CD8-positive, alpha-beta memory T cell (primary cell): ENCODE data around the gene GTF2B. TPM values are rescaled to one million over a fixed set of nuclear protein-coding genes. Genes with fewer than 3 reads are reported as not detected.
"Not testable (repeated sequence)": the region's sequence is repeated elsewhere in the genome, so short reads cannot be mapped to it uniquely, and the experiment has no call there.

Experiments
- CTCF ChIA-PET: fragments of 350-600 bp; sonication (Branson Sonifier 250); formaldehyde crosslinking; loops from one replicate; lab custom pipeline; 2021; ENCODE audit warnings: antibody characterized with exemption; lab: Charles Lee
- POLR2A ChIA-PET: fragments of 350-600 bp; sonication (Branson Sonifier 250); formaldehyde crosslinking; loops from one replicate; lab custom pipeline; 2021; ENCODE audit warnings: antibody characterized with exemption; lab: Charles Lee
- DNase-seq, 5 donors: peaks; one replicate each; pipeline versions ENCODE4 v3.0.0 to v3.0.0-alpha.2; 2020 to 2022; ENCODE audit warnings: mixed read lengths in 1 of 5
- H3K27ac ChIP-seq: one replicate; pipeline ENCODE4 v1.7.0; 2013; ENCODE audit warnings: low read depth, mild to moderate bottlenecking, low read length, moderate library complexity
- H3K27me3 ChIP-seq: 2 replicates; pipeline ENCODE4 v1.7.0; 2013; ENCODE audit warnings: low read length, mild to moderate bottlenecking; ENCODE audit not compliant: insufficient read depth, poor library complexity, severe bottlenecking
- H3K36me3 ChIP-seq: 2 replicates; pipeline ENCODE4 v1.7.0; 2013; ENCODE audit warnings: mild to moderate bottlenecking, low read length, moderate library complexity; ENCODE audit not compliant: insufficient read depth
- H3K4me1 ChIP-seq: 2 replicates; pipeline ENCODE4 v1.7.0; 2013; ENCODE audit warnings: mild to moderate bottlenecking, low read length, moderate library complexity; ENCODE audit not compliant: insufficient read depth
- H3K4me3 ChIP-seq: 2 replicates; pipeline ENCODE4 v1.7.0; 2013; ENCODE audit warnings: mild to moderate bottlenecking, low read length
- H3K9me3 ChIP-seq: 2 replicates; pipeline ENCODE4 v1.7.0; 2013; ENCODE audit warnings: mild to moderate bottlenecking, low read length
- H3K27ac Mint-ChIP-seq, 8 donors: one replicate each; pipeline ENCODE4 v1.8.0; 2020 to 2021; ENCODE audit warnings: mixed read lengths in 8 of 8, mild to moderate bottlenecking in 6 of 8, inconsistent platforms in 3 of 8, moderate library complexity in 3 of 8
- H3K27me3 Mint-ChIP-seq, 2 donors: one replicate each; pipeline ENCODE4 v1.8.0; 2020 to 2021; ENCODE audit warnings: mixed read lengths in 2 of 2, mild to moderate bottlenecking in 1 of 2, moderate library complexity in 1 of 2
- H3K36me3 Mint-ChIP-seq, 3 donors: one replicate each; pipeline ENCODE4 v1.8.0; 2020 to 2021; ENCODE audit warnings: mixed read lengths in 3 of 3, inconsistent platforms in 1 of 3, mild to moderate bottlenecking in 1 of 3
- H3K4me1 Mint-ChIP-seq, 3 donors: one replicate each; pipeline ENCODE4 v1.8.0; 2020 to 2021; ENCODE audit warnings: mixed read lengths in 3 of 3, inconsistent platforms in 1 of 3, mild to moderate bottlenecking in 1 of 3
- H3K4me3 Mint-ChIP-seq, 7 donors: one replicate each; pipeline ENCODE4 v1.8.0; 2020 to 2021; ENCODE audit warnings: mixed read lengths in 7 of 7, mild to moderate bottlenecking in 6 of 7, moderate library complexity in 4 of 7, inconsistent platforms in 2 of 7
- H3K9me3 Mint-ChIP-seq, 5 donors: one replicate each; pipeline ENCODE4 v1.8.0; 2020 to 2022; ENCODE audit warnings: mixed read lengths in 5 of 5, mild to moderate bottlenecking in 3 of 5, moderate library complexity in 2 of 5, inconsistent platforms in 1 of 5
- polyA plus RNA-seq: library from polyadenylated mRNA; unstranded; fragments of 300-500 nt; fragmentation: Illumina TruSeq; gene quantifications from one replicate; pipeline ENCODE4 v1.2.3, GENCODE V29; 2021
- total RNA-seq, 2 experiments: library from RNA; stranded (reverse); gene quantifications; one replicate each; pipeline ENCODE4 v1.2.3, GENCODE V29; 2021

The GTF2B gene, protein sequence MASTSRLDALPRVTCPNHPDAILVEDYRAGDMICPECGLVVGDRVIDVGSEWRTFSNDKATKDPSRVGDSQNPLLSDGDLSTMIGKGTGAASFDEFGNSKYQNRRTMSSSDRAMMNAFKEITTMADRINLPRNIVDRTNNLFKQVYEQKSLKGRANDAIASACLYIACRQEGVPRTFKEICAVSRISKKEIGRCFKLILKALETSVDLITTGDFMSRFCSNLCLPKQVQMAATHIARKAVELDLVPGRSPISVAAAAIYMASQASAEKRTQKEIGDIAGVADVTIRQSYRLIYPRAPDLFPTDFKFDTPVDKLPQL
- total RNA-seq: 10 to 100 TPM; 39.9 to 40.7 TPM
- 49.9 TPM for polyA plus RNA-seq

DNA sequence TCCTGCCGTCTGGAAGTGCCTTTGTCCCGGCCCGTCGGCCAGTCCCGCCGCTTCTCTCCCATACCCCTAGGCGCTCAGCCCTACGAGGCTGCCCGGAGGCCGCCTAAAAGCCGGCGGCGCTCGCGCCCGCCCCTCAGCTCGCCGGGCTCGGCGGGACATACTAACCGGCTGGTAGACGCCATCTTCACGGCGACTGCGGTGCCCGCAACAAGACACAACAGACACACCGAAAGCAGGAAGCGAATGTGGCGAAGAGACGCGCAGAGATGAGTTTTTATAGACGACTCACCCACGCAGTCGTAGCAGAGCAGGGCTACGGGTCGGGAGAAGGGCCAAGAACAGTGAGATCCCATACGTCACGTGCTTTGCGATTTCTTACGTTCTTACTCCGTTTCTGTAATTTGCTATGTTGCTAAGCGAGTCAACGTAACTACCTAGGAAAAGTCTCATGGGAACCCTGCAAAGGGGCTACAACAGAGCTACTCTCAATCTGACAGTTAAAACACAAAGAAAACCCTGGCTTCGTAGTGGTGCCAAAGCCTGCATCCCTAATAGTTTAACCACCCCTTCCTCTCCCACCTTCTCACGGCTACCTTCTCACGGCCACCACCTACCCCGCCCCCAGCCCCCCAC is at the start of gene GTF2B:
Gene GTF2B, minus strand, starts transcription at position 250 of the 633 bp plus-strand sequence. Its CDS starts 68 bp downstream, at position 182.
- peaks cover 45 to 55% (median 50%) of the 10 kb centered on the region in 3 donors for H3K4me1 Mint-ChIP-seq
- POLR2A ChIA-PET: interaction anchor here (1.0 to 2.0 kb wide), 3 partner anchors 9 to 207 kb away, joined by 3 to 16 read pairs (median 3); partner anchors contain the start of gene PKN2
- peaks cover 0 to 4% of the 10 kb centered on the region in 2 donors for H3K27me3 Mint-ChIP-seq
- CTCF ChIA-PET: interaction anchor here (1.5 kb wide), 1 partner anchor 14 kb away, joined by 4 read pairs; no protein-coding TSS in a partner anchor
- H3K4me3 Mint-ChIP-seq: peak within 1 kb of the TSS; percentile 94 to 99 (median 98)
- H3K4me1 ChIP-seq: peaks cover 36% of the 10 kb centered on the region
- peaks cover 0 to 27% (median 0%) of the 10 kb centered on the region in 3 donors for H3K36me3 Mint-ChIP-seq
- peak within 1 kb of the TSS; percentile 89 to 99 (median 98) for H3K27ac Mint-ChIP-seq
- peak; percentile 88 to 97 (median 94) for DNase-seq
- no peaks in the 10 kb centered on the region for H3K9me3 ChIP-seq
- H3K4me3 ChIP-seq: peak within 1 kb of the TSS; percentile 81
- H3K9me3 Mint-ChIP-seq: no peaks in the 10 kb centered on the region
- H3K27me3 ChIP-seq: no peaks in the 10 kb centered on the region
- H3K27ac ChIP-seq: peak within 1 kb of the TSS; percentile 93
- no peaks in the 10 kb centered on the region for H3K36me3 ChIP-seq

DNA sequence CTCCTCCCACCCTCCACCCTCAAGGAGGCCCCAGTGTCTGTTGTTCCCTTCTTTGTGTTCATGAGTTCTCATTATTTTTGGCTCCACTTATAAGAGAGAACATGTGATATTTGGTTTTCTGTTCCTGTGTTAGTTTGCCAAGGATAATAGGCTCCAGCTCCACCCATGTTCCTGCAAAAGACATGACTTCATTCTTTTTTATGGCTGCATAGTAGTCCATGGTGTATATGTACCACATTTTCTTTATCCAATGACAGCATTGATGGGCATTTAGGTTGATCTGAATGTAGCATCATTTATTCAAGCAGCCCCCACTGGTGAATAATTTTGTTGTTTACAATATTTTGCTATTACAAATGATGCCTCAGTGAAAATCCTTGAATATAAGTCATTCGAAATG is 47.2 kb upstream of the GTF2B start:
- H3K4me1 ChIP-seq, H3K4me1 Mint-ChIP-seq, H3K27me3 ChIP-seq, H3K9me3 ChIP-seq, H3K9me3 Mint-ChIP-seq, H3K4me3 Mint-ChIP-seq, DNase-seq, H3K4me3 ChIP-seq, POLR2A ChIA-PET, CTCF ChIA-PET, H3K27me3 Mint-ChIP-seq, H3K27ac ChIP-seq: not testable (repeated sequence)
- Mint-ChIP-seq H3K27ac (peak overlapping the region in 3 of 8 donors; percentile 8 to 75 (median 32)), H3K36me3 (peaks cover 48 to 78% (median 51%) of the 10 kb centered on the region in 3 donors)
- peaks cover 40% of the 10 kb centered on the region for H3K36me3 ChIP-seq

DNA sequence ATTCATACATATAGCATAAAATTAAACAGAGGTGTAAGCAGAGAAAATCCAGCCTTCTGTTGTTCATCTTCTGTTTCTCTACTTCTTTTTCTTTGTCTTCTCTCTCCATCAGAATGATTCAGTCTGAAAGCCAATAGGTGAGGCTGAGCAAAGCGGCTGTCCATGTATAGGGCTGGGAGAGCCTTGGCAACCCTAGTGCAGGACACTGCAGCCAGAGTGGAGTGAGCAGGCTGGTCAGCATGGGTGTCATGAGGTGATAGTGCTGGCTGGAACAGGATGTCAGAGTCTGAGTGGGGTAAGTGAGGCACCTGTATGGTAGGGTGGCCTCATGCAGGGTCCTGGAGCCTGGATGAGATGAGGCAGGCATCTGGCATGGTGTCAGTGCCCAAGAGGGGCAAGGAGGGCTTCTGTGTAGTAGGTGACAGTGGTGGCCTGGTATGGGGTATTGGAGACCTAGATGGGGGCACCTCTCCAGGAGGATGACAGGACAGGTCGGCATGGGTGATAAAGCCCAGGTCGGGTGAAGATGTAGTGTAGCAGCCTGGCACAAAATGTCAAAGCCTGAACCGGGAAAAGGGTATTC is 45.5 kb upstream of the GTF2B start:
- H3K27ac Mint-ChIP-seq: peak overlapping the region in 5 of 8 donors; percentile 6 to 80 (median 24)
- CTCF ChIA-PET: no interaction called here

DNA sequence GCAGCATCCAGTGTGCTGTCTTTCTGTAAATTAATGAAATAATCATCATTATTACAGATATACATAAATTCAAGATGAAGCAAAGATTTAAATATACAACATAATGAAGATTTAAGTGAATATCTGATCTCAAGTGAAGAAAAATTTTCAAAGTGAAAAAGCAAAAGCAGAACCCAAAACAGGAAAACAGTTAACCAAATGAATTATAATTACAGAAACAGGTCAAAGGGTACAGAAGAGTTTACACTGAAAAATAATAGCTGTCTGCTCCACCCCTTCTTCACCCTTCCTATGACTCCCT is 44.8 kb upstream of the GTF2B start:
- CTCF ChIA-PET: no interaction called here
- H3K36me3 Mint-ChIP-seq: peaks cover 39 to 74% (median 42%) of the 10 kb centered on the region in 3 donors

More for the DNA sequence above, 45.5 kb upstream of the GTF2B start:
- Histone ChIP-seq H3K27me3 (no peaks in the 10 kb centered on the region), H3K36me3 (peaks cover 29% of the 10 kb centered on the region), H3K27ac (no peak overlapping the region), H3K4me1 (no peaks in the 10 kb centered on the region), H3K4me3 (no peak overlapping the region), H3K9me3 (no peaks in the 10 kb centered on the region)
- no peaks in the 10 kb centered on the region for H3K9me3 Mint-ChIP-seq
- H3K27me3 Mint-ChIP-seq: no peaks in the 10 kb centered on the region
- H3K4me3 Mint-ChIP-seq: no peak overlapping the region
- H3K4me1 Mint-ChIP-seq: peaks cover 3 to 9% (median 8%) of the 10 kb centered on the region in 3 donors
- no peak for DNase-seq
- peaks cover 44 to 73% (median 46%) of the 10 kb centered on the region in 3 donors for H3K36me3 Mint-ChIP-seq
- POLR2A ChIA-PET: no interaction called here

DNA sequence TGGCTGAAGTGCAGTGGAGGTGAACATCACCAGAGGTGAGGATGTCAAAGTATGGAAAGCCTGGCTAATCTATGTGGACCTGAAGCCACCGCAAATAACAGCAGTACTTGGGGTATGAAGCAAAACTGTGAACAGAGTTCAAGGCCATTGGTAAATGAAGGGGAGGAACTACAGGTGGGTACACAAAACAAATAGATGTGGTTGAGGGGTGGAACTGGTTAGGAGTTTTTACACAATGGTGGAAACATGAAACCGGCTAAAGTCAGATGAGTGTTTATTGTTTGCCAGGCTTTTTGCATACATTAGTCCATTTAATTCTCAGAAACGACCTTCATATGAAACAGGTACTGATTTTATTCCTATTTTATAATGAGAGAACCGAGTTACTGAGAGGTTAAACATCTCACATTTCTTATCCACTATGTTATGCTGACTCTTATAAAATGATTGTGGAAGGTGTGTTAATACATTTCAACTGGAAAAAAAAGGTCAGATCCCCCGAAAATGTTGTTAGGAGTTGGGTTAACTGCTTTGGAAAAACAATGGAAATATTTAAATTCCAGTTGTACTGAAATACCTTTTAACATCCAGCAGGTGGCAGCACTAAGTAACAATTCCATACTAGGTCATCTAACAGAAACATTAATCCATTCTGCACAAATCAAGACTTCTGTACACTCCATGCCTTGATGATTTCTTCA is 44.3 kb upstream of the GTF2B start:
- Mint-ChIP-seq H3K4me1 (peaks cover 3 to 9% (median 8%) of the 10 kb centered on the region in 3 donors), H3K27ac (peak overlapping the region in 1 of 8 donors; percentile 61), H3K36me3 (peaks cover 38 to 73% (median 41%) of the 10 kb centered on the region in 3 donors), H3K4me3 (no peak overlapping the region), H3K9me3 (no peaks in the 10 kb centered on the region), H3K27me3 (no peaks in the 10 kb centered on the region)
- Histone ChIP-seq H3K4me3 (no peak overlapping the region), H3K36me3 (peaks cover 20% of the 10 kb centered on the region), H3K27ac (no peak overlapping the region), H3K9me3 (no peaks in the 10 kb centered on the region), H3K4me1 (no peaks in the 10 kb centered on the region), H3K27me3 (no peaks in the 10 kb centered on the region)
- ChIA-PET POLR2A (no interaction called here), CTCF (no interaction called here)
- peak in 2 of 5 donors; percentile 11 to 17 for DNase-seq

More for the DNA sequence above, 44.8 kb upstream of the GTF2B start:
- DNase-seq: no peak
- Histone ChIP-seq H3K27me3 (no peaks in the 10 kb centered on the region), H3K4me1 (no peaks in the 10 kb centered on the region), H3K9me3 (no peaks in the 10 kb centered on the region), H3K4me3 (no peak overlapping the region), H3K36me3 (peaks cover 23% of the 10 kb centered on the region), H3K27ac (no peak overlapping the region)
- peaks cover 3 to 9% (median 8%) of the 10 kb centered on the region in 3 donors for H3K4me1 Mint-ChIP-seq
- H3K27me3 Mint-ChIP-seq: no peaks in the 10 kb centered on the region
- no peak overlapping the region for H3K4me3 Mint-ChIP-seq
- POLR2A ChIA-PET: no interaction called here
- H3K27ac Mint-ChIP-seq: peak overlapping the region in 3 of 8 donors; percentile 0 to 61 (median 38)
- H3K9me3 Mint-ChIP-seq: no peaks in the 10 kb centered on the region

DNA sequence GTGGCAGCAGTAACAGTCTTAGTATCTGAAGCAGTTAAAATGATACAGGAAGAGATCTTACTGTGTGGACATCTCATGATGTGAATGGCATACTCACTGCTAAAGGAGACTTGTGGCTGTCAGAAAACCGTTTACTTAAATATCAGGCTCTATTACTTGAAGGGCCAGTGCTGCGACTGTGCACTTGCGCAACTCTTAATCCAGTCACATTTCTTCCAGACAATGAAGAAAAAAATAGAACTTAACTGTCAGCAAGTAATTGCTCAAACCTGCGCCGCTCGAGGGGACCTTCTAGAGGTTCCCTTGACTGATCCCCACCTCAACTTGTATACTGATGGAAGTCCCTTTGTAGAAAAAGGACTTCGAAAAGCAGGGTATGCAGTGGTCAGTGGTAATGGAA is 38.8 kb upstream of the GTF2B start:
- H3K4me3 ChIP-seq, H3K27ac ChIP-seq, H3K27me3 Mint-ChIP-seq, H3K9me3 ChIP-seq, H3K36me3 ChIP-seq, CTCF ChIA-PET, H3K9me3 Mint-ChIP-seq, H3K4me1 ChIP-seq, H3K4me3 Mint-ChIP-seq, POLR2A ChIA-PET, H3K27ac Mint-ChIP-seq, H3K27me3 ChIP-seq, DNase-seq, H3K4me1 Mint-ChIP-seq: not testable (repeated sequence)
- peaks cover 30 to 78% (median 34%) of the 10 kb centered on the region in 3 donors for H3K36me3 Mint-ChIP-seq

DNA sequence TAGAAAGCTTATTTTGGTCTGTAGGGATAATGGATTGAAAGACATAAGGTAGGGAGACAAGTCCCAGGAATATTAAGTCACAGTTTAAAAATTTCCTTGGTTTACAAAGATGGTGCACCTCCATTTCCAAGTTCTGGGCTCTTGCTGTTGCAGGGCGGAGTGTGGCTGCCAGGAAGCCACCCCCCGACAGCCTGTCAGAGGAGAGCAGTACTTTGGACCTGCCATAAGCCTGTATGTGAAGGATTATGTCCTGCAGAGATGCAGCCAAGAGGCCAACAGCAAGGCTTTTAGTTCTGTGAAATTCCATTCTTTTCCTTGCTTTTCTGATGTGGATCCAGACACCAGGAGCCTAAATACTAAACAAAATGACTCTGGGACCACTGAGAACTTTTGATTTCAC is 31.9 kb upstream of the GTF2B start:
- no peaks in the 10 kb centered on the region for H3K27me3 ChIP-seq
- Mint-ChIP-seq H3K27ac (no peak overlapping the region), H3K4me1 (no peaks in the 10 kb centered on the region), H3K27me3 (no peaks in the 10 kb centered on the region), H3K36me3 (peaks cover 31 to 73% (median 55%) of the 10 kb centered on the region in 3 donors), H3K9me3 (peaks cover 0 to 21% (median 14%) of the 10 kb centered on the region in 5 donors), H3K4me3 (no peak overlapping the region)
- ChIA-PET POLR2A (no interaction called here), CTCF (no interaction called here)
- H3K27ac ChIP-seq: no peak overlapping the region
- no peaks in the 10 kb centered on the region for H3K36me3 ChIP-seq
- DNase-seq: no peak
- H3K9me3 ChIP-seq: peaks cover 10% of the 10 kb centered on the region
- H3K4me3 ChIP-seq: no peak overlapping the region
- no peaks in the 10 kb centered on the region for H3K4me1 ChIP-seq
